Measurements from ENCODE around the gene HAAO. TPM values are rescaled to one million over a fixed set of nuclear protein-coding genes. Genes with fewer than 3 reads are reported as not detected.
"Not testable (repeated sequence)": the region's sequence is repeated elsewhere in the genome, so short reads cannot be mapped to it uniquely, and the experiment has no call there.

Gene HAAO
- total RNA-seq, result 1 to 10 TPM; 1.4 to 3.1 TPM

DNA sequence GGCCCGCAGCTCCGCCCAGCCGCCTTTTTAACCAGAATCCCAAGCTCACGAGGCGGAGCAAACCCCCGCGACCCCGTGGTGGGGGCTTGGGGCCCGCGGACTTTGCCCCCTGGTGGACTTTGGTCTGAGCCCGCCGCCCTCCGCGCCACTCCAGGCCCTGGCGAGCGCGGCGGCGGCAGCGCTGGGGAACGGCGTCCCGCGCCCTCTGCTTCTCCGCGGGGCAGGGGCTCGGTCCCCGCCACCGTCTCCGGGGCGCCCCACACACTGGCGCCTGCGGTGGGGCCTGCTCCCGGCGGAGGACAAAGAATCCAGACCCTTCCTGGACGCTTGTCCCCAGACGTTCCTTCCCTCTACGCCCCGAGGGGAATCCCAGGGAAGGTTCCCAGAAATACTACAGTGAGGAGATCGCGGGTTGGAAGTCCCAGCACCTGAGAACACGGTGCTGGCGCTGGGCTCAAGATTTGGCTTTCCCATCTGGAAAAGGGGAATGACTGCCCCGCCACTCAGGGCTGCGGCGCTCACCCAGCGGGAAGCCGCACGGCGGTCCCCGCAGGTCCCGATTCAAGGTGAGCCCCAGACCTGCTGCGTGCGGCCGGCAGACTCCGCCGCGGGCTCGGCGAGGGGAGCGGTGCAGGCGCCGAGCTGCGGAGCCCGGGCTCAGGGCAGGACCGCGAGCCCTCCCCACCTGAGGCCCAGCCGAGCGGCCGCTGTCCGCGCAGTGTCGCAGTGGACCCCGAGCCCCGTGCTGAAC is at the start of gene HAAO:
TSS of gene HAAO (minus strand) at position 1 of the 751 bp plus-strand sequence. CDS start 47 bp downstream, outside the sequence.
- ATAC-seq (peak; percentile 36 to 65), DNase-seq (ENCODE audit: low spot score in 2 of 2) (peak in 1 of 2 donors; percentile 37)
- peaks cover 0 to 6% of the 10 kb centered on the region in 2 donors for H3K9me3 Mint-ChIP-seq
- H3K27ac Mint-ChIP-seq, result peak within 1 kb of the TSS in 1 of 2 donors; percentile 95
- peaks cover 12 to 14% of the 10 kb centered on the region in 2 donors for H3K36me3 Mint-ChIP-seq

DNA sequence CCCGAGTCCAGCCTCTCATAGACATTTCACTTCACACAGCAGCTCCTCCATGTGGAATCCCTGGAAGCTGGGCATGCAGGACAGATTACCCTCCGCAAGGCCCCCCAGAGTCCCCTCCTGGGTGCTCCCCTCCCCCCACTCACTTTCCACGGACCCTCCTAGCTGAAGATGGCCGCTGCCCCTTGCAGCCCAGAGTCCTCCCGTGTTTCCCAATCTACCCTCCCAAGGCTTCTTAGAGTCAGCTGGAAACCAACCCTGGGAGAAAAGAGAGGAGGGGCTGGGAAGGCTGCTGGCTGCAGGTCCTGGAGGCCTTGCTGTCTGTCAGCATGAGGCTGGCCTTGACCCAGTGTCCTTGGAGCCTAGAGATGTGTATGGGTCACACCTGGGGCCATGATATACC is 49.0 kb upstream of the HAAO start:
- H3K9me3 Mint-ChIP-seq, result no peaks in the 10 kb centered on the region
- no peaks in the 10 kb centered on the region for H3K36me3 Mint-ChIP-seq
- no peak for ATAC-seq

DNA sequence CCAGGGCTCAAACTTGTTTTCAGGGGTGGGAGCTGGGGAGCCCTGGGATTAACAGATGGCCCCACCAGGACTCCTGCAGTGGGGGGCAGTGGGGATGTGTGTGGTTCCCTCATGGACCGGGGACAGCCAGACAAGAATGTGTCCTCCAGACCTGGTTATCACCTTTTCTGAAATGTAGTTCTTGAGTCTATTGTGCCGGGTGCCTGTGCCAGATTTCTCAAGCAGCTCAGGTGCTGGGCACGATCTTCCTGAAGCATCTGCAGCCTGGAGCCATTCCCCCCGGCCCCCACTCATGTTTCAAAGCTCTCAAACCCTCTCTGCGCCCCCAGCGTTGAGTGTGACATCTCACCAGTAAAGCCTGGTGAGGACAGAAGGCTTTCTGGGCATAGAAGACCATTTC is 48.4 kb upstream of the HAAO start:
- no peaks in the 10 kb centered on the region for H3K9me3 Mint-ChIP-seq
- ATAC-seq, result no peak
- no peak overlapping the region for H3K27ac Mint-ChIP-seq
- H3K36me3 Mint-ChIP-seq, result no peaks in the 10 kb centered on the region
- no peak for DNase-seq (ENCODE audit: low spot score in 2 of 2)

More for the DNA sequence above, 49.0 kb upstream of the HAAO start:
- no peak overlapping the region for H3K27ac Mint-ChIP-seq
- no peak for DNase-seq (ENCODE audit: low spot score in 2 of 2)

DNA sequence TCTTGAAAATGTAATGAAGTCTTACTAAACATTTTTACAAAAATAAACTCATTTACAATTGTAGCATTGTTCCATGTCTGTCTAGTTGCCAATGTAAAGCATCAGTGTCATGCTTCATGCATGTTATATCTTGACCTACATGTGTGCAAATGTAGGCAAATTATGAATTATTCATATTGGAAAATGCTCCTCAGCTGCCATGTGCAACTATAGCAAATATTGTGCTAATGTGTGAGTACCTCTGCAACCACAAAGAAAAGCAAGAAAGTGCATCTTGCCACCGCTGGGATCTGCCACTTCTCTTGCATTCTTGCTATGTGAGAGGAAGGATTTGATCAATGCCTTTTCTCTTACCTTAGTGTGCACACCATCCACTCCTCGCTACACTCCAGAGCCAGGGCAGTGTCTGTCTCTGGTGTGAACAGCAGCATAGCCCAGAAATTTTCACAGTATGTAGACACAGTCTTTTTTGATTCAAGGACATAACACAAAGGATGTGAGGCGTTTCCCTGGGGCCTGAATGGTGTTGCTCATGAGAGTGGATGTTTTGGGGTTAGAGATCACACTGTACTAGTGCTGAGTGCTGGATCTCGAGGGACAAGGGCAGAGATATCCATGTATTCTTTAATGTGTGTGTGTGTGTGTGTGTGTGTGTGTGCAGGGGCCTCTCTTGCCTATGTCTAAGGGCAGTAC is 47.6 kb upstream of the HAAO start:
- H3K9me3 Mint-ChIP-seq, result no peaks in the 10 kb centered on the region
- H3K27ac Mint-ChIP-seq, result no peak overlapping the region
- ATAC-seq (no peak), DNase-seq (ENCODE audit: low spot score in 2 of 2) (no peak)
- no peaks in the 10 kb centered on the region for H3K36me3 Mint-ChIP-seq

DNA sequence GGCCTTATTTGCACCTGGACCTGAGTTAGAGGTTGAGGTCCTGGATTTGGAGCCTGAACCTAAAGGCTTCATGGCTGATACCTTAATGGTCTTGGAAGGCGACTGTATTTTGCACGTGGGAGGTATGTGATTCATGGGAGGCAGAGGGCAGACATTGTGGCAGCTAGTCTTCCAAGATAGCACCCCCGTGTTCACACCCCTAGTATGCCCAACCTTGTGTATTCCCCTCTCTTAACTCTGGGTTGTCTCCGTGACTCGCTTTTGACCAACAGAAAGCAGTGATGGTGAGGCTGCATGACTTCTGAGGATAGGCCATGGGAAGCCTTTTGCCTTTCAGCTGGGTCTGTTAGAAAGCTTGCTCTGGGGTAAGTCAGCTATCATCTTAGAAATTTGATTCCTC is 45.8 kb upstream of the HAAO start:
- no peak overlapping the region for H3K27ac Mint-ChIP-seq
- no peak for ATAC-seq
- H3K9me3 Mint-ChIP-seq, result no peaks in the 10 kb centered on the region
- DNase-seq (ENCODE audit: low spot score in 2 of 2), result no peak
- H3K36me3 Mint-ChIP-seq, result no peaks in the 10 kb centered on the region

DNA sequence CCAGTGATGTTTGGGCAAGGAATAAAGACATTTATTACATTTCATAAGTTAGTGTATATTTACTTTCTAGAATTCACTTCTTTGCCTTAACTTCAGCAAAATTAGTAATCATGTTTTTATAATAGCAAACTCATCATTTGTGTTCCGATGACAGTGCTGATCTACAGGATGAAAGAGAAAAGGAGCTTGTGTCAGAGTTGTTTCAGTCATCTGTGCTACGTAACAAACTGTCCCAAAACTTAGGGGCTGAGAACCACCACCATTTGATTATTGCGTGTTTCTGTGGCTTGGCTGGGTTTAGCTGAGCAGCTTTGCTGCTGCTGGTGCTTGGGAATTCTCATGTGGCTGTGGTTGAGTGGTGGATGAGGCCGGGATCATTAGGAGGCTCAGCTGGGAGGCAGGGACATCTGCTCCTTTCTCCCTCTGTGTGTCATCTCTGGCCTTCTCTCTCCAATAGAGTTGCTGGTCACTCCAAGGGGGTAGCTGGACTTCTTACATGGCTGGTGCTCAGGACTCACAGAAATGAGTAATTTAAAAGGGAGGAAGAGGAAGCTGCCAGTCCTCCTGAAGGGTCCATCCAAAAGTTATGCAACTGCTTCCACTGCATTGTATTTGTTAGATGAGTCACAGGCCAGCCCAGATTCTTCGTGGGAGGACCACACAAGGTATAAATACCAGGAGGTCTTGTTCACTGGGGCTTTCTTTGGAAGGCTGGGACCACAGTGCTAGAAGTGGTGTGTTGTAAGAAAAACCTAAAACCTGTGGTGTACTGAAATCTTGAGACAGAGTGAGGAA is 43.4 kb upstream of the HAAO start:
- ATAC-seq (no peak), DNase-seq (ENCODE audit: low spot score in 2 of 2) (no peak)
- Mint-ChIP-seq H3K36me3 (no peaks in the 10 kb centered on the region), H3K9me3 (no peaks in the 10 kb centered on the region), H3K27ac (peak overlapping the region in 1 of 2 donors; percentile 70)

DNA sequence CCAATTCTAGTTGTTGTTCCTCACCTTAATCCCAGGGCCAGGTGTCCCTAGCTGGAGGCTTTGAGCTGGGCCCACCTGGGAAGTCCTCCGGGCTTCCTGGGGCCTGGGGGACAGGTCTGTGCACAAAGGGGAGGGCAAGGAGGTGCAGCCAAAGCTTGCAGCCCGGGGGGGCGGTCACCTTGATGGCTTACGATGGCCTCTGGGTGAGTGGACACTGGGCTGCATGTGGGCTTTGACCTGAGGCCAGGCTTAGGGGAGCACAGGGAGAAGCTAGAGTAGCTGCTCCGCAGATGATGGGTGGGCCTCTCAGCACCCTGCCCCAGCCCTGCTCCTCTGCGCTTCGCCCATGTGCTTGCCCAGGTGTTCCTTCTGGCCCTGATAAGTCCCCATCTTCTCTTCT is 41.8 kb upstream of the HAAO start:
- no peak for ATAC-seq
- no peak overlapping the region for H3K27ac Mint-ChIP-seq
- H3K9me3 Mint-ChIP-seq, result no peaks in the 10 kb centered on the region
- no peaks in the 10 kb centered on the region for H3K36me3 Mint-ChIP-seq
- DNase-seq (ENCODE audit: low spot score in 2 of 2), result no peak

DNA sequence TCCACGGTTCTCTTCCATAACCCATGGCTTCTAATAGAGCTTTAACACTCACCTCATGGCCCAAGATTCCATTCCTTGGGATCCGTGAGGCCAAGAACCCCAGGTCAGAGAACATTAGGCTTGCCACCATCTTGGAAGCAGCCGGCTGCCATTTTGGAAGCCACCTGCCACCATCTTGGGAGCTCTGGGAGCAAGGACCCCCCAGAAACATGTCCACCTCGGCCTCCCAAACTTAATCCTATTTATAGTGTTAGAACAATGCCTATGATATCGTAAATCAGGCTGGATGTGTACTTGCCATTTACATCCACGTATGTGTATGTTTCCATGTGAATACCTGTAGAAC is 39.9 kb upstream of the HAAO start:
- Mint-ChIP-seq H3K9me3 (no peaks in the 10 kb centered on the region), H3K27ac (no peak overlapping the region), H3K36me3 (no peaks in the 10 kb centered on the region)
- ATAC-seq, result no peak
- no peak for DNase-seq (ENCODE audit: low spot score in 2 of 2)

DNA sequence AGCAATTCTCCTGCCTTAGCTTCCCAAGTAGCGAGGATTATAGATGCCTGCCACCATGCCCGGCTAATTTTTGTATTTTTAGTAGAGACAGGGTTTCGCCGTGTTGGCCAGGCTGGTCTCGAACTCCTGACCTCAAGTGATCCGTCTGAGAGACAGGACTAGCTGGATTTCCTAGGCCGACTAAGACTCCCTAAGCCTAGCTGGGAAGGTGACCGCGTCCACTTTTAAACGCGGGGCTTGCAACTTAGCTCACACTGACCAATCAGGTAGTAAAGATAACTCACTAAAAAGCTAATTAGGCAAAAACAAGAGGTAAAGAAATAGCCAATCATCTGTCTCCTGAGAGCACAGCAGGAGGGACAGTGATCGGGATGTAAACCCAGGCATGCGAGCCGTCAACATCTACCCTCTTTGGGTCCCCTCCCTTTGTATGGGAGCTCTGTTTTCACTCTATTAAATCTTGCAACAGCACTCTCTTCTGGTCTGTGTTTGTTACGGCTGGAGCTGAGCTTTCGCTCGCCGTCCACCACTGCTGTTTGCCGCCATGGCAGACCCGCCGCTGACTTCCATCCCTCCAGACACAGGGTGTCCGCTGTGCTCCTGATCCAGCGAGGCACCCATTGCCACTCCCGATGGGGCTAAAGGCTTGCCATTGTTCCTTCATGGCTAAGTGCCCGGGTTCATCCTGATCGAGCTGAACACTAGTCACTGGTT is 39.3 kb upstream of the HAAO start:
- H3K36me3 Mint-ChIP-seq; ATAC-seq; H3K27ac Mint-ChIP-seq; DNase-seq (ENCODE audit: low spot score in 2 of 2); H3K9me3 Mint-ChIP-seq: not testable (repeated sequence)

DNA sequence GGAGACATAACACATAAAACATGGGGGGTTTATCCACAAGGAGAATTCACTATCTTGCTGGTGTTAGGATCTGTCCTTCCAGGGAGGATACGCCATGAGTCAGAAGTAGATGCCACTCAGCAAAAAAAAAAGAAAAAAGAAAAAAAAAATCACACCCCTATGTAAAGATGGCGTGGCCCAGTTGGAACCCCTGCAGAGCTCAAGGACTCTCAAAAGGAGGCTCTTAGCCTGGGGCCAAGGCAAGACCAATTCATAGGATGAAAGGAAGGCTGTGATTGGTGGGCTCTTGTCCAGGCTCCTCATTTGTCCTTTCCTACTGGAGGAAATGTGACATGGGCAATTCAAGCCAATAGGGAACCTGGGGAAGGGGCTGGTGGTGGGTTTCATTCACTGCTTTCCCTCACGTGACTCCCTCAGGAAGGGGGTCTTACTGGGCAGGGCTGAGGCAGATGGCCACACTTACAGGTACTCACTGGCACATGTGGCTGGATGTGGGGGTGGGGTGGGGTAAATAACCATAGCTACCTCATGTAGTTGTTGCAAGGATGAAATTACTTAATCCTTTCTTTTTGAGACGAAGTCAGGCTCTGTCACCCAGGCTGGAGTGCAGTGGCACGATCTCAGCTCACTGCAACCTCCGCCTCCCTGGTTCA is 38.7 kb upstream of the HAAO start:
- ATAC-seq (no peak), DNase-seq (ENCODE audit: low spot score in 2 of 2) (no peak)
- H3K9me3 Mint-ChIP-seq, result no peaks in the 10 kb centered on the region
- no peak overlapping the region for H3K27ac Mint-ChIP-seq
- no peaks in the 10 kb centered on the region for H3K36me3 Mint-ChIP-seq

DNA sequence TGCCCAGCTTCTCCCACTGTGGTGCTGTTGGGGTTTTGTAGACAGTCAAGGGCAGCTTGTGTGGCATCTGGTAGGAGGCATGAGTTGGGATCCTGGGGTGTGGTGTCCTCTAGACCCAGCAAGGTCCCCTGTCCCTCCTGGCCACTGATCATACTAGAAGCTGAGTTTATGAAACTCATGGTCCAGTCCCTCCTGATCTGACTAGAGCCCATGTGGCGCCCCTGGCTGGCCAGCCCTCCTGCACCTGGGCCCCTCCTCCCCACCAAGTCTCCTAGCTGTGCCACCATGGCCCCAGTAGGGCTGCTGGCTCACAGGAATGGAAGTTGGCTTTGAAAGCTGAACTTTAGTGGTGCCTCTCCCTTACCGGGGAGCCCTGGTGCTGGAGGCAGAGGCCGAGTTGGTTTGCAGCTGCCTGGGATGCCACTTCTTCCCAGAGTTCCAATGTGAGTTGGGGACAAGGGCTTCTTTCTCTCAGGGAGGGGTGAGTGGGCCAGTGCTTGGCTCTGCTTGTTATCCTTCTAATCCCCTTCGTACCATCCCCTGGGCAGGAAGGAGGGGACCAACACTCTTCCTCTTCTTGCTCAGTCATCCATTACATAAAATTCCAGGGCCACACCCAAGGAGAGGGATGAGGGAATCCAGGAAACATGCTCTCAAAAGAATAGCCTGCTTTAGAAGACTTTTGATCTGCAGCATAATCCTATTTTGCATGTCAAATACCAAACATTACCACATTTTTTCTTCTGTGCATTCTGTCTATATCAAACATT is 37.5 kb upstream of the HAAO start:
- H3K9me3 Mint-ChIP-seq, result no peaks in the 10 kb centered on the region
- H3K27ac Mint-ChIP-seq, result no peak overlapping the region
- H3K36me3 Mint-ChIP-seq, result no peaks in the 10 kb centered on the region
- ATAC-seq, result no peak
- no peak for DNase-seq (ENCODE audit: low spot score in 2 of 2)

DNA sequence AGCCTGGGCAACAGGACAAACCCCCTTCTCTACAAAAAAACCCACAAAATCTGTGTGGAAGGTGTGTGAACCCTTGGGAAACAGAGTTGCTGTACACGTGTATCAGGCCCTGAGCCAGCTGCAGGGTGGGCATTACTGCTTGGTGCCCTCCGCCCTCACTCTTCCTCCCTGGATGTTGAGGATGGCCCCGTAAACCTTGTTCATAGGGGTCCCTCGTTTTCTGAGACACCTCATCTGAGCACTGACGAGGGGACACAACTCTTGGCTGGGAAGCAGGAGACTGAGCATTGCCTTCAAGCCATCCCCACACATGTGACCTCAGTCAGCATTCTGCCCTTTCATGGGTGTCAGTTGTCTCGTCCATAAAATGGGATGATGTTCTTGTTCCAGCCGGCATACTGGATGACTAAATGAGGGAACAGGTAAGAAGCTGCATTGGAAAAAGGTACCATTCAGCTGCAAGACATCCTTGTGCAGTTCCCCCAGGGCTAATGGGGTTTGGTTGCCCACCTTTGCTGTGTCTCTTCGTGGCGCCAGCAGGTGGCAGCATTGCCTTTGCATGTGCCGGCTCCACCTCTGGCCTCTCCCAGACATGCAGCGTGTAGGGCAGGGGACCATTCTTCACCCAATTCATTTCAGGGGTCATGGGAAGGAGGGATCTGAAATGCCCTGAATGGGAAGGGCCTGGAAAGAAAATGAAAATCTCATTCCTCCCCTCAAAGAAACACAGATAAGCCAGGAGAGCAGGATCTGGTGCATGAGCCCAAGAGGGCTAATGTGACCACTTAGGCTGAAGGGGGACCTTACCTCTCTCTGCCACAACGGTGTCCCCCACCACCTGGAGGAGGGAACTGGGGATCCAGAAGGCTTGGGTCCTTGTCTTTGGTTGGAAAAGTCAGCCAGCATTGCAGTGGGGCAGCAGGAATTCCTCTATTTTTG is 36.4 kb upstream of the HAAO start:
- Mint-ChIP-seq H3K9me3 (no peaks in the 10 kb centered on the region), H3K27ac (no peak overlapping the region), H3K36me3 (no peaks in the 10 kb centered on the region)
- peak; percentile 87 to 89 for ATAC-seq
- peak; percentile 66 to 70 for DNase-seq (ENCODE audit: low spot score in 2 of 2)

DNA sequence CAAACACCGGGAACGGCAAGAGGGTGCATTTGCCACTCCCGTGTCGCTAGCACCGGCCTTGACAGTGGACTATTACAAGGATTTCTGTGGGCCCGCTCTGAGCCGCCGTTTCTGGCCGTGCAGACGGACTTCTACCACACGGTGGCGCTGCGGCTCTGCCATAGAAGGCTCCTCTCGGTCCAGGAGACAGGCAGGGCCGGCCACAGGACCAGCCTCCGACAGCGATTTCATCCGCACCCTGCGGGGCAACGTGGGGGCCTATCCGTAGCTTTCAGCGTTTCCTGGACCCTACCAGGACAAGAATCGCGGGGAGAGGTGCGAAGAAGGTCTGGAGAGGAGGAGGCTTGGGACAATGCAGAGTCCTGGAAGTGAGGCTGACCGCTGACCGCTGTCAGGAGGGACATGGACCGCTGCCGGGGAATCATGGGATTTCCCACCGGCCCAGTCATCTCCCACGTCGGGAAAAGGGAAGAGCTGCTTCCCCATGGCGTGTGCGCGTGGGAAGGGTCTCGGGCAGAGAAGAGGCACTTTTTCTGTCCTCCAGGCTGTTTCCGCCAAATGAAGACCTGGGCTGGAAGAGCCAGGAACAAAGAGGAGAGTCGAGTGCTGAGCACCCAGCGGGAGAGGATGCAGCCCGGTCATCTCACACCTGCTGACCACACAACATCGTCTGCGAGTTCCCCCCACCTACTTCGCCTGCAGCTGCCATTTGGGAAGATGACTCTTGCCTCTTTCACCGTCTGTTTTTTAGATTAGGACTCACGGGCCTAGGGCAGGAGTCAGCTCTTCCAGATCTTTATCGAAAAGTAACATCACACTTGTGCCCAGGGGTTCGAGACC is 35.5 kb upstream of the HAAO start:
- H3K9me3 Mint-ChIP-seq, result no peaks in the 10 kb centered on the region
- H3K27ac Mint-ChIP-seq, result no peak overlapping the region
- no peaks in the 10 kb centered on the region for H3K36me3 Mint-ChIP-seq
- DNase-seq (ENCODE audit: low spot score in 2 of 2) (peak; percentile 77 to 88), ATAC-seq (peak; percentile 88 to 90)

DNA sequence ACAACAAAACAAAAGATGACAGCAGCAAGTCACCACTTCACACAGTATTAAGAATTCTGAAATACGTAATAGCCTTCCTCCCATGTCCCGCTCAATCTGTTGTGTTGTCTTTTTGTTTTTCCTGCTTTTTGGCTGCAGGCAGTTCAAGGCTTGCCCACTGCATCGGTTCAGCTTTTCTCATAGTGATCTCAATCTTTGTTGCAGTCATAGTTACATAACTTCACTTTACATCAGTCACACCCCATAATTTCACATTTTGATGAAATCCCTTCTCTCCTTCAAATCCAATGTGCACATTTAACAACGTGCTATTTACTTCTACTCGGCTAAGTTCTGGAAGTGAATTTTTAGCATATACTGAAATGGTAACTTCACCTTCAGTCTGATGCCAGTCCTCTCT is 33.8 kb upstream of the HAAO start:
- DNase-seq (ENCODE audit: low spot score in 2 of 2), result no peak
- no peaks in the 10 kb centered on the region for H3K9me3 Mint-ChIP-seq
- no peak for ATAC-seq
- H3K36me3 Mint-ChIP-seq, result no peaks in the 10 kb centered on the region
- H3K27ac Mint-ChIP-seq, result no peak overlapping the region
